Measurements from ENCODE around the gene CST5.
"Not testable (repeated sequence)": the region's sequence is repeated elsewhere in the genome, so short reads cannot be mapped to it uniquely, and the experiment has no call there.

The CST5 gene

GRCh38 chr20:23907579-23907978 is 28.0 kb upstream of the CST5 start:
- no peak overlapping the region for H3K4me3 ChIP-seq (ENCODE audit: low read depth, low read length)
- H3K9me3 ChIP-seq (ENCODE audit: control insufficient read depth, insufficient read depth, low read depth, low read length): no peaks in the 10 kb centered on the region
- ChIA-PET CTCF (interaction anchor here (0.6 kb wide), 1 partner anchor 193 kb away, joined by 3 read pairs; no protein-coding TSS in a partner anchor), POLR2A (no interaction called here)
- H3K27ac ChIP-seq (ENCODE audit: extremely low read depth, low read depth, low read length): no peak overlapping the region
- H3K4me1 ChIP-seq (ENCODE audit: control insufficient read depth, insufficient read depth, low read length): no peaks in the 10 kb centered on the region
- H3K36me3 ChIP-seq (ENCODE audit: control insufficient read depth in 2 of 2, insufficient read depth in 1 of 2, low read length in 2 of 2): no peaks in the 10 kb centered on the region
- TF ChIP-seq TRIM28 (IDR thresholded peaks at IDR 0.05; ENCODE audit: borderline replicate concordance, low read length) (peak; percentile 84), ZBTB20 (tag by site-specific recombination; IDR thresholded peaks at IDR 0.05) (no peak), BCL11B (tag by site-specific recombination; IDR thresholded peaks at IDR 0.05; ENCODE audit: low read depth) (no peak), SETDB1 (IDR thresholded peaks at IDR 0.05; ENCODE audit: insufficient read length, low read length) (peak; percentile 64)

DNA sequence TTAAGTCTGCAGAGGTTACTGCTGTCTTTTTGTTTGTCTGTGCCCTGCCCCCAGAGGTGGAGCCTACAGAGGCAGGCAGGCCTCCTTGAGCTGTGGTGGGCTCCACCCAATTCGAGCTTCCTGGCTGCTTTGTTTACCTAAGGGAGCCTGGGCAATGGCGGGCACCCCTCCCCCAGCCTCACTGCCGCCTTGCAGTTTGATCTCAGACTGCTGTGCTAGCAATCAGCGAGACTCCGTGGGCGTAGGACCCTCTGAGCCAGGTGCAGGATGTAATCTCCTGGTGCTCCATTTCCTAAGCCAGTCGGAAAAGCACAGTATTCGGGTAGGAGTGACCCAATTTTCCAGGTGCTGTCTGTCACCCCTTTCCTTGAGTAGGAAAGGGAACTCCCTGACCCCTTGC is 22.8 kb upstream of the CST5 start:
- CTCF ChIA-PET: not testable (repeated sequence)

GRCh38 chr20:23890867-23891266 is 11.3 kb upstream of the CST5 start:
- H3K4me3 ChIP-seq (ENCODE audit: low read depth, low read length); POLR2A ChIA-PET; H3K27ac ChIP-seq (ENCODE audit: extremely low read depth, low read depth, low read length); H3K36me3 ChIP-seq (ENCODE audit: control insufficient read depth in 2 of 2, insufficient read depth in 1 of 2, low read length in 2 of 2); H3K4me1 ChIP-seq (ENCODE audit: control insufficient read depth, insufficient read depth, low read length); H3K9me3 ChIP-seq (ENCODE audit: control insufficient read depth, insufficient read depth, low read depth, low read length): not testable (repeated sequence)
- TF ChIP-seq, protein P1, sequence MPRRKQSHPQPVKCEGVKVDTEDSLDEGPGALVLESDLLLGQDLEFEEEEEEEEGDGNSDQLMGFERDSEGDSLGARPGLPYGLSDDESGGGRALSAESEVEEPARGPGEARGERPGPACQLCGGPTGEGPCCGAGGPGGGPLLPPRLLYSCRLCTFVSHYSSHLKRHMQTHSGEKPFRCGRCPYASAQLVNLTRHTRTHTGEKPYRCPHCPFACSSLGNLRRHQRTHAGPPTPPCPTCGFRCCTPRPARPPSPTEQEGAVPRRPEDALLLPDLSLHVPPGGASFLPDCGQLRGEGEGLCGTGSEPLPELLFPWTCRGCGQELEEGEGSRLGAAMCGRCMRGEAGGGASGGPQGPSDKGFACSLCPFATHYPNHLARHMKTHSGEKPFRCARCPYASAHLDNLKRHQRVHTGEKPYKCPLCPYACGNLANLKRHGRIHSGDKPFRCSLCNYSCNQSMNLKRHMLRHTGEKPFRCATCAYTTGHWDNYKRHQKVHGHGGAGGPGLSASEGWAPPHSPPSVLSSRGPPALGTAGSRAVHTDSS (tag by site-specific recombination; IDR thresholded peaks at IDR 0.05): 0 out of 2 replicates have a peak, but pooled peaks have one; percentile 30
- TF ChIP-seq YY2 (tag by site-specific recombination; IDR thresholded peaks at IDR 0.05): 0 out of 2 replicates have a peak, but pooled peaks have one; percentile 7
- CTCF ChIA-PET: interaction anchor here (1.5 to 4.4 kb wide), 2 partner anchors 47 to 222 kb away, joined by 4 to 19 read pairs; no protein-coding TSS in a partner anchor

More for the DNA sequence above, 22.8 kb upstream of the CST5 start:
- H3K4me1 ChIP-seq (ENCODE audit: control insufficient read depth, insufficient read depth, low read length); POLR2A ChIA-PET; H3K9me3 ChIP-seq (ENCODE audit: control insufficient read depth, insufficient read depth, low read depth, low read length); H3K4me3 ChIP-seq (ENCODE audit: low read depth, low read length); H3K27ac ChIP-seq (ENCODE audit: extremely low read depth, low read depth, low read length); H3K36me3 ChIP-seq (ENCODE audit: control insufficient read depth in 2 of 2, insufficient read depth in 1 of 2, low read length in 2 of 2): not testable (repeated sequence)
- TF ChIP-seq ZFHX2 (tag by site-specific recombination; conservative IDR thresholded peaks at IDR 0.05): 0 out of 2 replicates have a peak, but pooled peaks have one; percentile 21

DNA sequence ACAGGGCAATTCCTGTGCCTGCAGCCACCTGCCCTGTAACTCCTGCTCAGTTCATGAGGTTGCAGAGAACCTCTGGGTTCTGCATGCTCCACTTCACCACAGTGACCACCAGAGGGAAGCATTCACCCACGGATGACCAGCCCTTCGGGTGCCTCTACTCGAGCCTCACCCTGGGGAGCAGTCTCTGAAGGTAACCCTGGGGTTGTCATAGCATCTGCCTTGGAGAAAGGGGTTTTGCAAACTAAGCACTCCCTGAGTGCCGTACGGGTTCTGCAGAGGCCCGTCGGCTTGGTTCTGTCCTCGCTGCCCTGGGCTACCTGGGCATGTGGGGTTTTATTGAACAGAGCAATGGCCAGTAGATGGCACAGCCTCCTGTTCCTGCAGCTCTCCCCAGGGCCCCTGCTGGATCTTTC is 10.2 kb upstream of the CST5 start:
- Histone ChIP-seq H3K9me3 (ENCODE audit: control insufficient read depth, insufficient read depth, low read depth, low read length) (no peaks in the 10 kb centered on the region), H3K27ac (ENCODE audit: extremely low read depth, low read depth, low read length) (no peak overlapping the region), H3K4me1 (ENCODE audit: control insufficient read depth, insufficient read depth, low read length) (no peaks in the 10 kb centered on the region), H3K36me3 (ENCODE audit: control insufficient read depth in 2 of 2, insufficient read depth in 1 of 2, low read length in 2 of 2) (no peaks in the 10 kb centered on the region), H3K4me3 (ENCODE audit: low read depth, low read length) (no peak overlapping the region)
- CTCF ChIA-PET: interaction anchor here (0.6 to 4.4 kb wide), 12 partner anchors 10 to 578 kb away, joined by 3 to 19 read pairs (median 3); partner anchors contain the start of gene CST5
- POLR2A ChIA-PET: no interaction called here
- peak; percentile 84 for TF ChIP-seq ZNF654 (tag by site-specific recombination; IDR thresholded peaks at IDR 0.05; ENCODE audit: low read depth)
- TF ChIP-seq, protein P2, sequence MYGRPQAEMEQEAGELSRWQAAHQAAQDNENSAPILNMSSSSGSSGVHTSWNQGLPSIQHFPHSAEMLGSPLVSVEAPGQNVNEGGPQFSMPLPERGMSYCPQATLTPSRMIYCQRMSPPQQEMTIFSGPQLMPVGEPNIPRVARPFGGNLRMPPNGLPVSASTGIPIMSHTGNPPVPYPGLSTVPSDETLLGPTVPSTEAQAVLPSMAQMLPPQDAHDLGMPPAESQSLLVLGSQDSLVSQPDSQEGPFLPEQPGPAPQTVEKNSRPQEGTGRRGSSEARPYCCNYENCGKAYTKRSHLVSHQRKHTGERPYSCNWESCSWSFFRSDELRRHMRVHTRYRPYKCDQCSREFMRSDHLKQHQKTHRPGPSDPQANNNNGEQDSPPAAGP (tag by site-specific recombination; IDR thresholded peaks at IDR 0.05): no peak
- peak; percentile 18; the same call in 1 of the 2 replicates for TF ChIP-seq ZNF341 (tag by site-specific recombination; IDR thresholded peaks at IDR 0.05; ENCODE audit: low read depth)
- TF ChIP-seq ZNF692 (tag by site-specific recombination; IDR thresholded peaks at IDR 0.05): no peak
- TF ChIP-seq, protein P3, sequence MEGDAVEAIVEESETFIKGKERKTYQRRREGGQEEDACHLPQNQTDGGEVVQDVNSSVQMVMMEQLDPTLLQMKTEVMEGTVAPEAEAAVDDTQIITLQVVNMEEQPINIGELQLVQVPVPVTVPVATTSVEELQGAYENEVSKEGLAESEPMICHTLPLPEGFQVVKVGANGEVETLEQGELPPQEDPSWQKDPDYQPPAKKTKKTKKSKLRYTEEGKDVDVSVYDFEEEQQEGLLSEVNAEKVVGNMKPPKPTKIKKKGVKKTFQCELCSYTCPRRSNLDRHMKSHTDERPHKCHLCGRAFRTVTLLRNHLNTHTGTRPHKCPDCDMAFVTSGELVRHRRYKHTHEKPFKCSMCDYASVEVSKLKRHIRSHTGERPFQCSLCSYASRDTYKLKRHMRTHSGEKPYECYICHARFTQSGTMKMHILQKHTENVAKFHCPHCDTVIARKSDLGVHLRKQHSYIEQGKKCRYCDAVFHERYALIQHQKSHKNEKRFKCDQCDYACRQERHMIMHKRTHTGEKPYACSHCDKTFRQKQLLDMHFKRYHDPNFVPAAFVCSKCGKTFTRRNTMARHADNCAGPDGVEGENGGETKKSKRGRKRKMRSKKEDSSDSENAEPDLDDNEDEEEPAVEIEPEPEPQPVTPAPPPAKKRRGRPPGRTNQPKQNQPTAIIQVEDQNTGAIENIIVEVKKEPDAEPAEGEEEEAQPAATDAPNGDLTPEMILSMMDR (tag by site-specific recombination; IDR thresholded peaks at IDR 0.05): peak; percentile 79

All from HEK293 (cell line).